Measurements from ENCODE around the gene MAP3K4.

MAP3K4 gene

GRCh38 chr6:161091151-161091550 is 99.6 kb downstream of the MAP3K4 start:
- Histone ChIP-seq H3K9ac (ENCODE audit: low read depth, low read length) (no peak overlapping the region), H3K27me3 (ENCODE audit: insufficient read depth, low read length) (no peaks in the 10 kb centered on the region), H3K4me1 (ENCODE audit: insufficient read depth, low read length) (peaks cover 14% of the 10 kb centered on the region; the same call in 1 of the 2 replicates), H3K9me3 (ENCODE audit: insufficient read depth, low read depth, low read length) (no peaks in the 10 kb centered on the region), H3K36me3 (ENCODE audit: insufficient read depth, low read length) (peaks cover 95% of the 10 kb centered on the region), H3K4me3 (ENCODE audit: low read length) (no peak overlapping the region), H3K27ac (ENCODE audit: low read depth, low read length) (no peak overlapping the region)
- WGBS = 97% methylated on average over 4 of the region's 4 CpGs

- Histone ChIP-seq H3K27me3 (ENCODE audit: insufficient read depth, low read length) (no peaks in the 10 kb centered on the region), H3K36me3 (ENCODE audit: insufficient read depth, low read length) (peaks cover 94% of the 10 kb centered on the region), H3K4me1 (ENCODE audit: insufficient read depth, low read length) (peaks cover 14% of the 10 kb centered on the region; the same call in 1 of the 2 replicates), H3K9me3 (ENCODE audit: insufficient read depth, low read depth, low read length) (no peaks in the 10 kb centered on the region), H3K9ac (ENCODE audit: low read depth, low read length) (no peak overlapping the region), H3K4me3 (ENCODE audit: low read length) (no peak overlapping the region), H3K27ac (ENCODE audit: low read depth, low read length) (no peak overlapping the region)
- 94% methylated on average over 6 of the region's 6 CpGs for WGBS
Observed at GRCh38 chr6:161091972-161092701, 100.6 kb downstream of the MAP3K4 start.

- Histone ChIP-seq H3K9me3 (ENCODE audit: insufficient read depth, low read depth, low read length) (no peaks in the 10 kb centered on the region), H3K9ac (ENCODE audit: low read depth, low read length) (no peak overlapping the region), H3K36me3 (ENCODE audit: insufficient read depth, low read length) (peaks cover 91% of the 10 kb centered on the region), H3K4me3 (ENCODE audit: low read length) (no peak overlapping the region), H3K27ac (ENCODE audit: low read depth, low read length) (no peak overlapping the region), H3K4me1 (ENCODE audit: insufficient read depth, low read length) (peaks cover 14% of the 10 kb centered on the region; the same call in 1 of the 2 replicates), H3K27me3 (ENCODE audit: insufficient read depth, low read length) (no peaks in the 10 kb centered on the region)
- 89% methylated on average over 5 of the region's 5 CpGs for WGBS
Observed at GRCh38 chr6:161094955-161095354, 103.4 kb downstream of the MAP3K4 start.

GRCh38 chr6:161095916-161096315 is 104.3 kb downstream of the MAP3K4 start:
- H3K9me3 ChIP-seq (ENCODE audit: insufficient read depth, low read depth, low read length) = no peaks in the 10 kb centered on the region
- peaks cover 14% of the 10 kb centered on the region; the same call in 1 of the 2 replicates for H3K4me1 ChIP-seq (ENCODE audit: insufficient read depth, low read length)
- H3K27me3 ChIP-seq (ENCODE audit: insufficient read depth, low read length) = no peaks in the 10 kb centered on the region
- peaks cover 90% of the 10 kb centered on the region for H3K36me3 ChIP-seq (ENCODE audit: insufficient read depth, low read length)
- H3K4me3 ChIP-seq (ENCODE audit: low read length) = no peak overlapping the region
- no peak overlapping the region for H3K27ac ChIP-seq (ENCODE audit: low read depth, low read length)
- no peak overlapping the region for H3K9ac ChIP-seq (ENCODE audit: low read depth, low read length)

- Histone ChIP-seq H3K9ac (ENCODE audit: low read depth, low read length) (no peak overlapping the region), H3K4me3 (ENCODE audit: low read length) (no peak overlapping the region), H3K27ac (ENCODE audit: low read depth, low read length) (no peak overlapping the region), H3K36me3 (ENCODE audit: insufficient read depth, low read length) (peaks cover 88% of the 10 kb centered on the region), H3K4me1 (ENCODE audit: insufficient read depth, low read length) (peaks cover 5% of the 10 kb centered on the region; the same call in 1 of the 2 replicates), H3K9me3 (ENCODE audit: insufficient read depth, low read depth, low read length) (no peaks in the 10 kb centered on the region), H3K27me3 (ENCODE audit: insufficient read depth, low read length) (no peaks in the 10 kb centered on the region)
- whole genome bisulfite sequencing = 96% methylated on average over 8 of the region's 8 CpGs
Observed at GRCh38 chr6:161100072-161100471, 108.5 kb downstream of the MAP3K4 start.

- Histone ChIP-seq H3K9ac (ENCODE audit: low read depth, low read length) (no peak overlapping the region), H3K27ac (ENCODE audit: low read depth, low read length) (no peak overlapping the region), H3K36me3 (ENCODE audit: insufficient read depth, low read length) (peaks cover 91% of the 10 kb centered on the region), H3K4me1 (ENCODE audit: insufficient read depth, low read length) (no peaks in the 10 kb centered on the region), H3K27me3 (ENCODE audit: insufficient read depth, low read length) (no peaks in the 10 kb centered on the region), H3K4me3 (ENCODE audit: low read length) (no peak overlapping the region), H3K9me3 (ENCODE audit: insufficient read depth, low read depth, low read length) (no peaks in the 10 kb centered on the region)
- WGBS = 91% methylated on average over 7 of the region's 7 CpGs
Observed at GRCh38 chr6:161101517-161101916, 109.9 kb downstream of the MAP3K4 start.

- H3K36me3 ChIP-seq (ENCODE audit: insufficient read depth, low read length) = peaks cover 91% of the 10 kb centered on the region
- no peak overlapping the region for H3K4me3 ChIP-seq (ENCODE audit: low read length)
- H3K27ac ChIP-seq (ENCODE audit: low read depth, low read length) = no peak overlapping the region
- no peaks in the 10 kb centered on the region for H3K4me1 ChIP-seq (ENCODE audit: insufficient read depth, low read length)
- no peaks in the 10 kb centered on the region for H3K27me3 ChIP-seq (ENCODE audit: insufficient read depth, low read length)
- 96% methylated on average over 4 of the region's 4 CpGs for WGBS
- H3K9me3 ChIP-seq (ENCODE audit: insufficient read depth, low read depth, low read length) = no peaks in the 10 kb centered on the region
- H3K9ac ChIP-seq (ENCODE audit: low read depth, low read length) = no peak overlapping the region
Observed at GRCh38 chr6:161103475-161103874, 111.9 kb downstream of the MAP3K4 start.

- Histone ChIP-seq H3K27ac (ENCODE audit: low read depth, low read length) (no peak overlapping the region), H3K9me3 (ENCODE audit: insufficient read depth, low read depth, low read length) (no peaks in the 10 kb centered on the region), H3K27me3 (ENCODE audit: insufficient read depth, low read length) (no peaks in the 10 kb centered on the region), H3K4me3 (ENCODE audit: low read length) (no peak overlapping the region), H3K9ac (ENCODE audit: low read depth, low read length) (no peak overlapping the region), H3K36me3 (ENCODE audit: insufficient read depth, low read length) (peaks cover 93% of the 10 kb centered on the region), H3K4me1 (ENCODE audit: insufficient read depth, low read length) (no peaks in the 10 kb centered on the region)
Observed at GRCh38 chr6:161104966-161105365, 113.4 kb downstream of the MAP3K4 start.

GRCh38 chr6:161105408-161105807 is 113.8 kb downstream of the MAP3K4 start:
- Histone ChIP-seq H3K36me3 (ENCODE audit: insufficient read depth, low read length) (peaks cover 96% of the 10 kb centered on the region), H3K9me3 (ENCODE audit: insufficient read depth, low read depth, low read length) (no peaks in the 10 kb centered on the region), H3K9ac (ENCODE audit: low read depth, low read length) (no peak overlapping the region), H3K4me3 (ENCODE audit: low read length) (no peak overlapping the region), H3K4me1 (ENCODE audit: insufficient read depth, low read length) (no peaks in the 10 kb centered on the region), H3K27me3 (ENCODE audit: insufficient read depth, low read length) (no peaks in the 10 kb centered on the region), H3K27ac (ENCODE audit: low read depth, low read length) (no peak overlapping the region)
- 88% methylated on average over 2 of the region's 2 CpGs for WGBS

- Histone ChIP-seq H3K9ac (ENCODE audit: low read depth, low read length) (no peak overlapping the region), H3K4me3 (ENCODE audit: low read length) (no peak overlapping the region), H3K36me3 (ENCODE audit: insufficient read depth, low read length) (peaks cover 99% of the 10 kb centered on the region), H3K9me3 (ENCODE audit: insufficient read depth, low read depth, low read length) (no peaks in the 10 kb centered on the region), H3K4me1 (ENCODE audit: insufficient read depth, low read length) (no peaks in the 10 kb centered on the region), H3K27me3 (ENCODE audit: insufficient read depth, low read length) (no peaks in the 10 kb centered on the region), H3K27ac (ENCODE audit: low read depth, low read length) (no peak overlapping the region)
- 95% methylated on average over 23 of the region's 23 CpGs for WGBS
Observed at GRCh38 chr6:161107779-161108730, 116.5 kb downstream of the MAP3K4 start.

GRCh38 chr6:161108916-161109315 is 117.3 kb downstream of the MAP3K4 start:
- 82% methylated on average over 5 of the region's 5 CpGs for WGBS

More at GRCh38 chr6:161108916-161109315, 117.3 kb downstream of the MAP3K4 start:
- Histone ChIP-seq H3K27ac (ENCODE audit: low read depth, low read length) (no peak overlapping the region), H3K9me3 (ENCODE audit: insufficient read depth, low read depth, low read length) (no peaks in the 10 kb centered on the region), H3K4me3 (ENCODE audit: low read length) (no peak overlapping the region), H3K9ac (ENCODE audit: low read depth, low read length) (no peak overlapping the region), H3K36me3 (ENCODE audit: insufficient read depth, low read length) (peaks cover 97% of the 10 kb centered on the region), H3K27me3 (ENCODE audit: insufficient read depth, low read length) (no peaks in the 10 kb centered on the region), H3K4me1 (ENCODE audit: insufficient read depth, low read length) (no peaks in the 10 kb centered on the region)
